Hair follicular keratinocyte (primary cell): ENCODE results near the gene TLE4. TPM values are rescaled to one million over a fixed set of nuclear protein-coding genes. Genes with fewer than 3 reads are reported as not detected.

ENCODE experiments used
- total RNA-seq: library from RNA; depleted of rRNA; stranded (reverse); fragments of >200 nt; gene quantifications from 2 replicates; pipeline ENCODE4 v1.2.3, GENCODE V29; 2015

TLE4 gene
- 10.6 and 12.3 TPM in 2 replicates for total RNA-seq

GRCh38 chr9:79571309-79572031 lies at the start of gene TLE4:
Gene TLE4, plus strand, starts transcription at chr9:79571965. Its CDS starts 826 bp downstream, at chr9:79572791.

